Dendritic cell treated with granulocyte-macrophage colony-stimulating factor and Interleukin-4, amounts not matched to agents 40 ng/mL and 50 ng/mL, for 4 days (primary cell): ENCODE data around the gene GJD3.

Source experiments
- H3K27ac Mint-ChIP-seq: one replicate; pipeline ENCODE4 v1.8.0; 2022; ENCODE audit warnings: mild to moderate bottlenecking, mixed read lengths
- H3K27me3 Mint-ChIP-seq: one replicate; pipeline ENCODE4 v1.8.0; 2022; ENCODE audit warnings: mild to moderate bottlenecking, mixed read lengths
- H3K36me3 Mint-ChIP-seq: one replicate; pipeline ENCODE4 v1.8.0; 2022; ENCODE audit warnings: low read depth, mixed read lengths
- H3K4me1 Mint-ChIP-seq: one replicate; pipeline ENCODE4 v1.8.0; 2022; ENCODE audit warnings: low read depth, mixed read lengths
- H3K4me3 Mint-ChIP-seq: one replicate; pipeline ENCODE4 v1.8.0; 2022; ENCODE audit warnings: mild to moderate bottlenecking, moderate library complexity, mixed read lengths
- H3K9me3 Mint-ChIP-seq: one replicate; pipeline ENCODE4 v1.8.0; 2022; ENCODE audit warnings: mixed read lengths
- intact Hi-C: fragments of 100-400 bp; cut with micrococcal nuclease; formaldehyde crosslinking; loops from one replicate; pipeline ENCODE4 v1.15.0; 2022

The GJD3 gene

GRCh38 chr17:40322358-40323315 is 41.9 kb downstream of the GJD3 start:
- peaks cover 54% of the 10 kb centered on the region for H3K36me3 Mint-ChIP-seq
- H3K9me3 Mint-ChIP-seq = no peaks in the 10 kb centered on the region
- intact Hi-C loops = loop anchor here (2.0 kb wide), 1 partner anchor 20 kb away; no protein-coding TSS in a partner anchor
- H3K27ac Mint-ChIP-seq = peak overlapping the region; percentile 96
- H3K27me3 Mint-ChIP-seq = no peaks in the 10 kb centered on the region
- H3K4me1 Mint-ChIP-seq = peaks cover 98% of the 10 kb centered on the region
- H3K4me3 Mint-ChIP-seq = peak overlapping the region; percentile 94

DNA sequence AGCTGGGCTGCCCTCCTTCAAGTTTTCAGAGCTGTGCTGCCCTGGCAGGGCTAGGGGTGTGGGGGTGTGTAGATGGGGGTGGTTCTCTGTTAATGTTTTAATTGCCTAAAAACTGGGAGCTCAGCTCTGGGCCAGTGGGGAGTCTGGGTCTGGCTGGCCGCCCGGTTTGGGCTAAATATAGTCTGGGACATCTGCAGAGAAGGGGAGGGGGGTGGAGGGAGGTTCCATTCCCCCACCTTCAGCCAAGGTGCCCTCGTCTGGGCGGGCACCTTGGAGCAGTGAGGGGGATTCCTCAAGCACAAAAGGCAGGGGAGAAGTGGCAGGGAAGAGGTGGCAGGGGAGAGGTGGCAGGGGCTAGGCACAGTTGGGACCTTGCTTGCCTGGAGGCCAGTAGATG is 42.6 kb downstream of the GJD3 start:
- peaks cover 98% of the 10 kb centered on the region for H3K4me1 Mint-ChIP-seq
- peaks cover 47% of the 10 kb centered on the region for H3K36me3 Mint-ChIP-seq
- H3K4me3 Mint-ChIP-seq = peak overlapping the region; percentile 94
- intact Hi-C loops = loop anchor here (2.0 kb wide), 1 partner anchor 21 kb away; no protein-coding TSS in a partner anchor
- no peaks in the 10 kb centered on the region for H3K9me3 Mint-ChIP-seq
- no peaks in the 10 kb centered on the region for H3K27me3 Mint-ChIP-seq
- peak overlapping the region; percentile 96 for H3K27ac Mint-ChIP-seq

- Mint-ChIP-seq H3K4me3 (peak overlapping the region; percentile 94), H3K27ac (peak overlapping the region; percentile 96), H3K4me1 (peaks cover 98% of the 10 kb centered on the region), H3K36me3 (peaks cover 46% of the 10 kb centered on the region), H3K27me3 (no peaks in the 10 kb centered on the region), H3K9me3 (no peaks in the 10 kb centered on the region)
- intact Hi-C loops = no loop called here
Observed at GRCh38 chr17:40321524-40321929, 43.0 kb downstream of the GJD3 start.

DNA sequence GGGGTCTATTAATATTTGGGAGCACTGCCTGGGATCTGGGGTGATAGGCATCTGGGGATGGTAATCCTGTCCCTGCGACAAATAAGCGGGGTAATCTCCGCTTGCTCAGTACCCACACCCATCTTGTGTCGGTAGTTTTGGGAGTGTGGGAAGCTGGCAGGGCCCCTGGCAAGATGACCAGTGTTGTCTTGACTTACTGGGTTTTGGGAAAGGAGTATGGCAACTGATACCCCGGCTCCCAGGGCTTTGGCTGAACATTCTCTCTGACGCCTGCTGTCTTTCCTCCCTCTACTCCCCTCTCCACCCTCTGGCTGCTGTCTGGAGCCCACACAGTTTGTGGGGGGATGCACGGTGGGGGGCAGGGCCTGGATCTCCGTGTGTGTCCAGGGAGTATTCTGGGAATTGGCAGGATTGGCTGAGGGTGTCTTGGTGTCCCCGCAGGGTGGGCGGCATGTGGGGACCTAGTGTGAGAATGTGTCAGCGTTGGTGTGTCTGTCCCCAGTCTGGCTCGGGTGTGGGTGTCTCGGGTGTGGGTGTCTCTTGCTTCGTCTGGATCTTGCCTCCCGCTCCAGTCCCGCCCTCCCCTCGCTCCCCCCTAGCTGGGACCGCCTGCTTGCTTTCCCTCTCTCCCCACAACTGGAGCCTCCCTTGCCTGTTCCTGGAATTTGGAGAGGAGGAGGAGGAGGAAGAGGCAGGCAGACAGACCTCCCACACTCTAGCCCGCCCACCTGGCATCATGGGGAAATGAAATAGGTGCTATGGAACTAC is 43.6 kb downstream of the GJD3 start:
- Mint-ChIP-seq H3K9me3 (no peaks in the 10 kb centered on the region), H3K4me3 (peak overlapping the region; percentile 94), H3K4me1 (peaks cover 98% of the 10 kb centered on the region), H3K27me3 (peaks cover 1% of the 10 kb centered on the region), H3K36me3 (peaks cover 42% of the 10 kb centered on the region), H3K27ac (peak overlapping the region; percentile 96)
- intact Hi-C loops = no loop called here

DNA sequence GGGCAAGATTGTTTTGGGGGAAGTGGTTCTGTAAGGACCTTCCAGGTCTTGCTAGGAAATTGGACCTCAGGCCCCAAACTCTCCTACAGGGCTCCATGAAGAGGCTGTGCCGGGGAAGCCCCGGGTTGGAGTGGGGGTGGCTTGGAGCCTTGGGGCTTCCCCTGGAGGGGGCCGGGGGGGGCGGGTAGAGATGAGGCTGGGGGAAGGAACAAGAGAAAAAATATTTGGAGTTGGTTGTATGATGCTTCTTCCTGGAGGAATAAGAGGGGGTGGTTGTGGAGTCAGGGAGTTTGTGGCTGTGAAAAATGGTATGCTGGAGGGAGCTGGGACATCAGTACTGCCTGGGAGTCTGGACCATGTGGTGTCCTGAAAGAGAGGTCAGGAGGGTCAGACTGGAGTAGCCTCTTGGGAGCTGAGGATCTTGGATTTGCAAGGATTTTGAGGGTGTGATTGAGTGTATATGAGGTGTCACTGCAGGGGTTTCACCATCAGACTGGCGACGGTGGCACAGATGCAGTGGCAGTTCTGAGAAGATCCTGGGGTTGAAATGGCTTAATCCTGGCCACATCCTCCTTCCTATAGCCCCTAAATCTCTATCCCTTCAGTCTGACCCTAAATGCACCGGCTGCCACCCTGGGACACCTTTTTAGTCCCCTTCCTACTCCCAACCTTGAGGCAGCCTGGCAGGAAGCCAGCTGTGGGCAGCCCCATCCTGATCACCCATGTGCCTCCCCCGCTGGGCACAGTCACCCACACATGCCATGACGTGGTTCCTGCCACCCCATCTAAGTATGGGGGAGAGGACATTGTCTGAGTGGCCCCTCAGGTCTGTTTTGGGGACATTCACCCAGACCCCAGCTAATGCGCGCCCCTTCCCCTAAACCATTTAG is 44.6 kb downstream of the GJD3 start:
- H3K27me3 Mint-ChIP-seq = peaks cover 1% of the 10 kb centered on the region

GRCh38 chr17:40318830-40319391 is 45.6 kb downstream of the GJD3 start:
- Mint-ChIP-seq H3K4me1 (peaks cover 97% of the 10 kb centered on the region), H3K27ac (peak overlapping the region; percentile 96), H3K36me3 (peaks cover 42% of the 10 kb centered on the region), H3K9me3 (no peaks in the 10 kb centered on the region), H3K4me3 (peak overlapping the region; percentile 94), H3K27me3 (peaks cover 1% of the 10 kb centered on the region)
- intact Hi-C loops = no loop called here

More for the DNA sequence above, 44.6 kb downstream of the GJD3 start:
- H3K4me1 Mint-ChIP-seq = peaks cover 97% of the 10 kb centered on the region
- peak overlapping the region; percentile 96 for H3K27ac Mint-ChIP-seq
- H3K4me3 Mint-ChIP-seq = peak overlapping the region; percentile 94
- H3K9me3 Mint-ChIP-seq = no peaks in the 10 kb centered on the region
- intact Hi-C loops = no loop called here
- H3K36me3 Mint-ChIP-seq = peaks cover 42% of the 10 kb centered on the region

GRCh38 chr17:40317880-40318829 is 46.4 kb downstream of the GJD3 start:
- intact Hi-C loops = no loop called here
- H3K27ac Mint-ChIP-seq = peak overlapping the region; percentile 96
- H3K4me3 Mint-ChIP-seq = peak overlapping the region; percentile 94
- H3K4me1 Mint-ChIP-seq = peaks cover 89% of the 10 kb centered on the region
- H3K27me3 Mint-ChIP-seq = peaks cover 2% of the 10 kb centered on the region
- H3K9me3 Mint-ChIP-seq = no peaks in the 10 kb centered on the region
- peaks cover 42% of the 10 kb centered on the region for H3K36me3 Mint-ChIP-seq

- H3K36me3 Mint-ChIP-seq = peaks cover 41% of the 10 kb centered on the region
- intact Hi-C loops = no loop called here
- H3K27ac Mint-ChIP-seq = peak overlapping the region; percentile 96
- no peaks in the 10 kb centered on the region for H3K9me3 Mint-ChIP-seq
- peaks cover 4% of the 10 kb centered on the region for H3K27me3 Mint-ChIP-seq
- peaks cover 82% of the 10 kb centered on the region for H3K4me1 Mint-ChIP-seq
- H3K4me3 Mint-ChIP-seq = peak overlapping the region; percentile 94
Observed at GRCh38 chr17:40317345-40317873, 47.1 kb downstream of the GJD3 start.

DNA sequence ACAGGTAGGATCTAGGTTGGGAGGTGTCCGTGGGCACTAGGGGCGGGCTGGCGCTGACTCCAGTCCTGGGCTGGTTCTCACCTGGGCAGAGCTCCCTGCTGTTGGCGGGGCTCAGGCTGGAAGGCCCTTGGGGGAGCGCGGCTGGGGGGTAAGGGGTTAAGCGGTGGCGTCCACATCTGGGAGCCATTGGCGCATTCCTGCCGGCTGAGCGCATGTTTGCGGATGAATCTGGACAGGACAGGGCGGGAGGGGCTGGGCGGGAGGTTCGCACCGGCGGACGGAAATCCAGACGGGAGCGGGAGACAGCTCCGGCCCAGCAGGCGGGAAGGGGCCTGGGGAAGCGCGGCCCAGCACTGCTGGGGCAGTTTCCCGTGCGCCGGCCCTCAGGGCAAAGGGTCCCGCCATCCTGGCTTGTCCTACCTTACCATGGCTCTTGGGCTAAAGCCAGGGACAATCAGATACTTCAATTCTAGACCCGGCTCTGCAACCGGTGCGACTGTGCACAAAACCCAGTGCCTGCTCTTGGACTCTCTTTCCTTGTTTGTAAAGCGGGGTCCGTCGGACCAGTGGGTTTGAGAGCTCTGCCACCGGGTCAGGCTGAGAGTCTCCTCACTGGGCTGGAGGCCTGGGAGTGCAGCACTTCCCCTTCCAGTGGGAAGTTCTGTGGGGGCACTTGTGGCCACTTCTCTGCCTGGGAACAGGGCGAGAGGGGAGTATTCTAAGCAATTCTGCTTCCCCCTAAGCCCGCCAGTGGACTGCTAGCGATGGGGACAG is 47.8 kb downstream of the GJD3 start:
- Mint-ChIP-seq H3K36me3 (peaks cover 35% of the 10 kb centered on the region), H3K27ac (peak overlapping the region; percentile 96), H3K9me3 (no peaks in the 10 kb centered on the region)

GRCh38 chr17:40315678-40316570 is 48.6 kb downstream of the GJD3 start:
- intact Hi-C loops = no loop called here
- H3K4me3 Mint-ChIP-seq = no peak overlapping the region

More for the DNA sequence above, 47.8 kb downstream of the GJD3 start:
- peaks cover 75% of the 10 kb centered on the region for H3K4me1 Mint-ChIP-seq
- H3K27me3 Mint-ChIP-seq = peaks cover 4% of the 10 kb centered on the region
- peak overlapping the region; percentile 94 for H3K4me3 Mint-ChIP-seq
- intact Hi-C loops = no loop called here

DNA sequence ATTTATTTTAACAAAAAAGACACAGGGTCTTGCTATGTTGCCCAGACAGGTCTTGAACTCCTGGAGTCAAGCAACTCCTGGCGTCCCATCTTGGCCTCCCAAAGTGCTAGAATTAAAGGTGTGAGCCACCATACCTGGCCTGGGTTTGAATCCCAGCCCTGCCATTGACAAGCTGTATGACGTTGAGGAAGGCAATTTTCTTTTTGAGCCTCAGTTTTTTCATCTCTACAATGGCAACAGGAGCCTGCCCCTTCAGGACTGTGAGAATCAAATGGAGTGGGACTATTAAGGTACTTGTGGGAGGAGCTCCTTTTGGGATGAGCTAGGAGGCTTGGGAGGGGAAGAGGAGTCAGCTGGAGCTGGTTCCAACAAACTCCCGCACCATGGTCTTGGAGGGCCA is 49.3 kb downstream of the GJD3 start:
- peaks cover 60% of the 10 kb centered on the region for H3K4me1 Mint-ChIP-seq
- H3K9me3 Mint-ChIP-seq = no peaks in the 10 kb centered on the region
- H3K27ac Mint-ChIP-seq = peak overlapping the region; percentile 43
- no peak overlapping the region for H3K4me3 Mint-ChIP-seq
- H3K27me3 Mint-ChIP-seq = peaks cover 4% of the 10 kb centered on the region
- H3K36me3 Mint-ChIP-seq = peaks cover 25% of the 10 kb centered on the region
- intact Hi-C loops = no loop called here

More at GRCh38 chr17:40315678-40316570, 48.6 kb downstream of the GJD3 start:
- peaks cover 4% of the 10 kb centered on the region for H3K27me3 Mint-ChIP-seq
- peaks cover 67% of the 10 kb centered on the region for H3K4me1 Mint-ChIP-seq
- peaks cover 28% of the 10 kb centered on the region for H3K36me3 Mint-ChIP-seq
- H3K27ac Mint-ChIP-seq = no peak overlapping the region
- no peaks in the 10 kb centered on the region for H3K9me3 Mint-ChIP-seq
